HEK293 (cell line): Measurements from ENCODE around the gene KIAA1671.

Experiments
- CTCF ChIA-PET: fragments of 350-600 bp; formaldehyde crosslinking; extraction: SDS; loops from one replicate; lab custom pipeline; 2021; ENCODE audit warnings: antibody characterized with exemption; lab: Yijun Ruan, JAX
- POLR2A ChIA-PET: fragments of 300-600 bp; formaldehyde crosslinking; extraction: SDS; loops from one replicate; lab custom pipeline; 2020; ENCODE audit warnings: antibody characterized with exemption, inconsistent platforms; lab: Yijun Ruan, JAX
- H3K27ac ChIP-seq: fragments of 200-500 bp; sonication (Bioruptor generic); 2 replicates; pipeline ENCODE4 v1.5.1; 2014; ENCODE audit warnings: low read depth, low read length, control low read depth, inconsistent platforms; ENCODE audit errors: extremely low read depth
- H3K36me3 ChIP-seq, 2 experiments: fragments of 200-500 bp in 1 of 2; sonication (Bioruptor generic) in 1 of 2; 1 replicate in 1 of 2; 2 replicates in 1 of 2; pipeline ENCODE4 v1.5.1; 2014 to 2017; ENCODE audit warnings: inconsistent platforms in 2 of 2, low read length in 2 of 2; ENCODE audit not compliant: control insufficient read depth in 2 of 2, insufficient read depth in 1 of 2
- H3K4me1 ChIP-seq: fragments of 200-500 bp; sonication (Bioruptor generic); 2 replicates; pipeline ENCODE4 v1.5.1; 2014; ENCODE audit warnings: mild to moderate bottlenecking, low read length, inconsistent platforms; ENCODE audit not compliant: control insufficient read depth, insufficient read depth
- H3K4me3 ChIP-seq: 2 replicates; pipeline ENCODE4 v1.5.1; 2011; ENCODE audit warnings: low read depth, mild to moderate bottlenecking, control low read depth, low read length, moderate library complexity
- H3K9me3 ChIP-seq: fragments of 200-500 bp; sonication (Bioruptor generic); 2 replicates; pipeline ENCODE4 v1.5.1; 2014; ENCODE audit warnings: low read depth, low read length, inconsistent platforms; ENCODE audit not compliant: control insufficient read depth, insufficient read depth
- AEBP2 ChIP-seq: fragments of 450-650 bp; formaldehyde crosslinking; IDR thresholded peaks from 2 replicates; pipeline ENCODE4 v1.5.1; 2016; ENCODE audit warnings: missing biosample characterization, missing genetic modification characterization, borderline replicate concordance
- GLIS2 ChIP-seq: fragments of 450-650 bp; formaldehyde crosslinking; IDR thresholded peaks from 2 replicates; pipeline ENCODE4 v1.5.1; 2016; ENCODE audit warnings: missing biosample characterization, missing genetic modification characterization
- PRDM10 ChIP-seq: fragments of 450-650 bp; formaldehyde crosslinking; IDR thresholded peaks from 2 replicates; pipeline ENCODE4 v1.5.1; 2016; ENCODE audit warnings: missing biosample characterization, missing genetic modification characterization
- RBAK ChIP-seq: fragments of 450-650 bp; formaldehyde crosslinking; IDR thresholded peaks from 2 replicates; pipeline ENCODE4 v1.5.1; 2016; ENCODE audit warnings: missing biosample characterization, missing genetic modification characterization
- SCRT1 ChIP-seq: fragments of 450-650 bp; formaldehyde crosslinking; IDR thresholded peaks from 2 replicates; pipeline ENCODE4 v1.5.1; 2016; ENCODE audit warnings: missing biosample characterization, missing genetic modification characterization, borderline replicate concordance
- SP7 ChIP-seq: fragments of 450-650 bp; formaldehyde crosslinking; IDR thresholded peaks from 2 replicates; pipeline ENCODE4 v1.5.1; 2016; ENCODE audit warnings: missing biosample characterization, missing genetic modification characterization
- ZBTB17 ChIP-seq: fragments of 450-650 bp; formaldehyde crosslinking; IDR thresholded peaks from 2 replicates; pipeline ENCODE4 v1.5.1; 2016; ENCODE audit warnings: missing biosample characterization, missing genetic modification characterization
- ZBTB21 ChIP-seq: fragments of 450-650 bp; formaldehyde crosslinking; IDR thresholded peaks from 2 replicates; pipeline ENCODE4 v1.5.1; 2017; ENCODE audit warnings: missing biosample characterization, missing genetic modification characterization
- ZFP69B ChIP-seq: fragments of 450-650 bp; formaldehyde crosslinking; IDR thresholded peaks from 2 replicates; pipeline ENCODE4 v1.5.1; 2016; ENCODE audit warnings: missing biosample characterization, missing genetic modification characterization
- ZIC2 ChIP-seq: fragments of 450-650 bp; formaldehyde crosslinking; IDR thresholded peaks from 2 replicates; pipeline ENCODE4 v1.5.1; 2016; ENCODE audit warnings: missing biosample characterization, missing genetic modification characterization
- ZNF114 ChIP-seq: fragments of 450-650 bp; formaldehyde crosslinking; IDR thresholded peaks from 2 replicates; pipeline ENCODE4 v1.5.0; 2017; ENCODE audit warnings: missing biosample characterization, missing genetic modification characterization
- ZNF121 ChIP-seq: fragments of 450-650 bp; formaldehyde crosslinking; IDR thresholded peaks from 2 replicates; pipeline ENCODE4 v1.5.1; 2016; ENCODE audit warnings: missing biosample characterization, missing genetic modification characterization
- ZNF133 ChIP-seq: fragments of 450-650 bp; formaldehyde crosslinking; IDR thresholded peaks from 2 replicates; pipeline ENCODE4 v1.5.1; 2016; ENCODE audit warnings: missing biosample characterization, missing genetic modification characterization
- ZNF146 ChIP-seq: fragments of 450-650 bp; formaldehyde crosslinking; IDR thresholded peaks from 2 replicates; pipeline ENCODE4 v1.5.1; 2016; ENCODE audit warnings: missing biosample characterization, missing genetic modification characterization
- ZNF148 ChIP-seq: fragments of 450-650 bp; formaldehyde crosslinking; IDR thresholded peaks from 2 replicates; pipeline ENCODE4 v1.5.0; 2017; ENCODE audit warnings: missing biosample characterization, missing genetic modification characterization, borderline replicate concordance
- ZNF404 ChIP-seq: fragments of 450-650 bp; formaldehyde crosslinking; IDR thresholded peaks from 2 replicates; pipeline ENCODE4 v1.5.1; 2017; ENCODE audit warnings: missing biosample characterization, missing genetic modification characterization
- ZNF449 ChIP-seq: fragments of 450-650 bp; formaldehyde crosslinking; IDR thresholded peaks from 2 replicates; pipeline ENCODE4 v1.5.1; 2017; ENCODE audit warnings: missing biosample characterization, mild to moderate bottlenecking, missing genetic modification characterization, moderate library complexity
- ZSCAN18 ChIP-seq: fragments of 450-650 bp; formaldehyde crosslinking; IDR thresholded peaks from 2 replicates; pipeline ENCODE4 v1.5.1; 2016; ENCODE audit warnings: missing biosample characterization, missing genetic modification characterization

The KIAA1671 gene

GRCh38 chr22:24975125-24975640 is 22.7 kb downstream of the KIAA1671 start:
- CTCF ChIA-PET, result interaction anchor here (0.7 kb wide), 1 partner anchor 172 kb away, joined by 3 read pairs; no protein-coding TSS in a partner anchor
- no peak overlapping the region for H3K27ac ChIP-seq

GRCh38 chr22:24975813-24976341 is 23.4 kb downstream of the KIAA1671 start:
- Histone ChIP-seq H3K9me3 (no peaks in the 10 kb centered on the region), H3K27ac (no peak overlapping the region), H3K4me3 (no peak overlapping the region), H3K4me1 (no peaks in the 10 kb centered on the region), H3K36me3 (peaks cover 0 to 4% of the 10 kb centered on the region in 2 experiments; a peak in 1 of 3 replicates)
- TF ChIP-seq AEBP2 (tag by site-specific recombination), result no peak
- TF ChIP-seq ZBTB21 (tag by site-specific recombination), result no peak
- peak; percentile 78 for TF ChIP-seq ZNF449 (tag by site-specific recombination)
- POLR2A ChIA-PET, result no interaction called here
- CTCF ChIA-PET, result interaction anchor here (0.7 kb wide), 1 partner anchor 172 kb away, joined by 3 read pairs; no protein-coding TSS in a partner anchor

More at GRCh38 chr22:24975125-24975640, 22.7 kb downstream of the KIAA1671 start:
- POLR2A ChIA-PET, result no interaction called here
- no peaks in the 10 kb centered on the region for H3K4me1 ChIP-seq
- TF ChIP-seq GLIS2 (no peak), SCRT1 (tag by site-specific recombination) (no peak), ZNF404 (tag by site-specific recombination) (no peak), RBAK (tag by site-specific recombination) (no peak), SP7 (tag by site-specific recombination) (no peak), PRDM10 (tag by site-specific recombination) (0 out of 2 replicates have a peak, but pooled peaks have one; percentile 34), ZNF146 (tag by site-specific recombination) (no peak)
- TF ChIP-seq, all 188 proteins: peak for 1
- H3K4me3 ChIP-seq, result no peak overlapping the region
- H3K36me3 ChIP-seq, result peaks cover 0 to 4% of the 10 kb centered on the region in 2 experiments; a peak in 1 of 3 replicates
- no peaks in the 10 kb centered on the region for H3K9me3 ChIP-seq

GRCh38 chr22:24976442-24977218 is 24.1 kb downstream of the KIAA1671 start:
- CTCF ChIA-PET, result no interaction called here
- peaks cover 0 to 4% of the 10 kb centered on the region in 2 experiments; a peak in 1 of 3 replicates for H3K36me3 ChIP-seq
- no peak overlapping the region for H3K4me3 ChIP-seq
- no peak overlapping the region for H3K27ac ChIP-seq
- H3K4me1 ChIP-seq, result no peaks in the 10 kb centered on the region
- POLR2A ChIA-PET, result no interaction called here
- no peaks in the 10 kb centered on the region for H3K9me3 ChIP-seq
- TF ChIP-seq ZNF148 (tag by site-specific recombination) (no peak), ZIC2 (tag by site-specific recombination) (peak; percentile 93), ZBTB17 (no peak), ZNF133 (tag by site-specific recombination) (no peak), ZNF114 (tag by site-specific recombination) (no peak), ZSCAN18 (no peak), GLIS2 (0 out of 2 replicates have a peak, but pooled peaks have one; percentile 44), ZFP69B (tag by site-specific recombination) (no peak), ZNF121 (tag by site-specific recombination) (no peak)
